Activated naive CD4-positive, alpha-beta T cell treated with anti-CD3 and anti-CD28 coated beads, Interleukin-2, amount 10 ng/mL, durations not matched to agents 7 days and 5 days (primary cell): ENCODE measurements around the gene SAFB2.

Source experiments
- CTCF ChIA-PET: fragments of 350-600 bp; sonication (Branson Sonifier 250); formaldehyde crosslinking; loops from one replicate; lab custom pipeline; 2021; ENCODE audit warnings: antibody characterized with exemption; lab: Charles Lee
- DNase-seq: peaks from one replicate; pipeline ENCODE4 v3.0.0-alpha.2; 2020
- H3K27ac Mint-ChIP-seq: one replicate; pipeline ENCODE4 v1.8.0; 2021; ENCODE audit warnings: mild to moderate bottlenecking, moderate library complexity, mixed read lengths
- H3K27me3 Mint-ChIP-seq: one replicate; pipeline ENCODE4 v1.8.0; 2021; ENCODE audit warnings: mild to moderate bottlenecking, mixed read lengths
- H3K36me3 Mint-ChIP-seq: one replicate; pipeline ENCODE4 v1.8.0; 2021; ENCODE audit warnings: mixed read lengths
- H3K4me1 Mint-ChIP-seq: one replicate; pipeline ENCODE4 v1.8.0; 2021; ENCODE audit warnings: mixed read lengths
- H3K4me3 Mint-ChIP-seq: one replicate; pipeline ENCODE4 v1.8.0; 2021; ENCODE audit warnings: mild to moderate bottlenecking, moderate library complexity, mixed read lengths
- H3K9me3 Mint-ChIP-seq: one replicate; pipeline ENCODE4 v1.8.0; 2021; ENCODE audit warnings: mixed read lengths

The SAFB2 gene

DNA sequence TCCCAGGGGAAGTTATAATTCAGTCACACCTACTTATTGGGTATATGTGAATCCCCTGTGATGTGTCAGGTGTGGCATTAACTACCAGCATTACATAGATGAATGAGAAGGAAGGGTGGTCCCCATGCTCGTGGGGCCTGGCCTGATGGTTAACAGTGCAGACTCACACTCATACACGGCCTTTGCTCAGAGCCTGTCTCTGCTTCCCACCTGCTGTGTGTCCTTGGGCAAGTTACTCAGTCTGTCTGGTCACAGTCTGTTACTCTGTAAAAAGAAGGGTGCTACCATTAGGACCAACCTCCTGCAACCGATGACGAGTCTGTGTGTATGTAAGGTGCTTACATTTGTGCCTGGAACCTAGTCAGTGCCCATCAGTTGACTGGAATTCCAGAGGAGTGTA is 24.1 kb upstream of the SAFB2 start:
- Mint-ChIP-seq H3K27ac (peak overlapping the region; percentile 11), H3K27me3 (no peaks in the 10 kb centered on the region), H3K9me3 (no peaks in the 10 kb centered on the region), H3K4me1 (peaks cover 3% of the 10 kb centered on the region), H3K4me3 (no peak overlapping the region), H3K36me3 (peaks cover 73% of the 10 kb centered on the region)
- CTCF ChIA-PET: no interaction called here
- no peak for DNase-seq

DNA sequence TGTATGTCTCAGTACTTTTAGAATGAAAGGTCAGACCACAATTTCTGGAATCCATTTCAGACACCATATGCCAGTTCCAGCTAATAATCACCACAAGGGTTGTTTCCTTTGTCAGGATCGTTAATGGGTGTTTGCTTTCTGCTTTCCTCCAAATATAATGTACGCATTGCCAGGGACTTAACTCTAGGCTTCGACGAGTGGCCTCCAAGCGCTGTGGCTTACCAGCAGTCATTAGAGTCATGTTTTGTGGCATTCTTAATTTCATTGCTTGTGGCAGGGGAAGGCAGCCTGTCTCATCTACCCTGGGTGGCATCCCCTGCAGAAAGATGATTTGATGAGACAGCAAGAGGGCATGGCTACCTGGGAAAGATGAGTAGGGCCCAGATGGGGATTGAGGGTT is 22.8 kb upstream of the SAFB2 start:
- Mint-ChIP-seq H3K4me3 (no peak overlapping the region), H3K36me3 (peaks cover 73% of the 10 kb centered on the region), H3K27ac (no peak overlapping the region), H3K4me1 (peaks cover 7% of the 10 kb centered on the region), H3K27me3 (no peaks in the 10 kb centered on the region), H3K9me3 (no peaks in the 10 kb centered on the region)
- CTCF ChIA-PET: no interaction called here
- DNase-seq: no peak

DNA sequence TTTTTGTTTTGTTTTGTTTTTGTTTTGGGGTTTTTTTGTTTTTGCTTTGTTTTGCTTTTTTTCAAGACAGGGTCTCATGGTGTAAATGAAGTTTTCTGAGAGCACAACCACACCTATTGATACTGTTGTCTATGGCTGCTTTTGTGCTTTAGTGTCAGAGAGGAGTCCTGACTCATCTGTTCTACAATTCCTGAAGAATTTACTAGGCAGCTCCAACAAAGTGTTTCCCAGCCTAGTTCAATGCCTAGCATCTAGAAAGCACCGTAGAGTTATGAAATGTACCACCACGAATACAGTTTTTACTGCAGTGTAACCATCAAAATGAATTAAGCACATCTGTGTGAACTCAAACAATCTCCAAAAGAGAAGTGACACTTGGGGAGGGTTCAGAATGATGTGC is 21.5 kb upstream of the SAFB2 start:
- Mint-ChIP-seq H3K27ac (no peak overlapping the region), H3K27me3 (no peaks in the 10 kb centered on the region)
- no peak for DNase-seq

DNA sequence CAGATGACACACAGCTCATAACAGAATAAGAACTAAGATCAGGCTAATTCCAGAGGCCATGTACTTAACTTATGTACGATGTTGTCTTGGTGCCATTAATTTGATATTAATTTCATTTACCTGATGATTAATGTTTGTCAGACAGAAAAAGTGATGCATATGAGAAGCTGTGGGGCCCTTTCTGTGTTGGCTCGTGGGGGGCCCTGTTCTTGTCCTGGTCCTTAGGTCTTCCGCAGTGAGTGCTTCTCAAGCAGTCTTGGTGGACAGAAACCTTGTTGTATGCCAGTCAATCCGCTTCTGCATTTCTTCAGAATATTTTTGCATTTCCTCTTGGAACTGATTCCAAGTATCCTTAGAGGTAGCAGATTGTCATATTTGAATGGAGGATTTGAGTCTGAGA is 20.5 kb upstream of the SAFB2 start:
- no peaks in the 10 kb centered on the region for H3K9me3 Mint-ChIP-seq
- CTCF ChIA-PET: no interaction called here
- H3K4me1 Mint-ChIP-seq: peaks cover 7% of the 10 kb centered on the region
- H3K36me3 Mint-ChIP-seq: peaks cover 62% of the 10 kb centered on the region
- H3K4me3 Mint-ChIP-seq: no peak overlapping the region
- H3K27ac Mint-ChIP-seq: no peak overlapping the region
- no peak for DNase-seq
- H3K27me3 Mint-ChIP-seq: no peaks in the 10 kb centered on the region

More for the DNA sequence above, 21.5 kb upstream of the SAFB2 start:
- H3K4me1 Mint-ChIP-seq: peaks cover 7% of the 10 kb centered on the region
- peaks cover 68% of the 10 kb centered on the region for H3K36me3 Mint-ChIP-seq
- no peak overlapping the region for H3K4me3 Mint-ChIP-seq
- CTCF ChIA-PET: no interaction called here
- H3K9me3 Mint-ChIP-seq: no peaks in the 10 kb centered on the region

DNA sequence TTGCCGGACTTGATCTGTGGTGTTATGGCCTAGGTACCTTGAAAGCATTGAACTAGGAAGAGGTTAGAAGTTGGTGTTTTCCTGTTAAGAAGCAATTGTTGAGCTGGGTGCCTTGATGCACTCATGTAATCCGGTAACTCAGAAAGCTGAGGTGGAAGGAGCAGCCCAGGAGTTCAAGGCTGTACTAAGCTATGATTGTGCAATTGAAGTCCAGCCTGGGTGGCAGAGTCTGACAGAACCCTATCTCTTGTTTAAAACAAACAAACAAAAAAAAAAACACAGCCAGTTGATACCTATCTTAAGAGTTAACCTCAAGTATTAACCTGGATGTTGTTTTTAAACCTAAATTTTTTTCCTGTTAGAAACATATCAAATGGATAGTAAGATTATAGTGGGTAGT is 19.6 kb upstream of the SAFB2 start:
- Mint-ChIP-seq H3K4me3 (no peak overlapping the region), H3K27me3 (no peaks in the 10 kb centered on the region), H3K9me3 (no peaks in the 10 kb centered on the region), H3K27ac (no peak overlapping the region), H3K4me1 (peaks cover 12% of the 10 kb centered on the region), H3K36me3 (peaks cover 54% of the 10 kb centered on the region)
- CTCF ChIA-PET: no interaction called here
- DNase-seq: no peak

DNA sequence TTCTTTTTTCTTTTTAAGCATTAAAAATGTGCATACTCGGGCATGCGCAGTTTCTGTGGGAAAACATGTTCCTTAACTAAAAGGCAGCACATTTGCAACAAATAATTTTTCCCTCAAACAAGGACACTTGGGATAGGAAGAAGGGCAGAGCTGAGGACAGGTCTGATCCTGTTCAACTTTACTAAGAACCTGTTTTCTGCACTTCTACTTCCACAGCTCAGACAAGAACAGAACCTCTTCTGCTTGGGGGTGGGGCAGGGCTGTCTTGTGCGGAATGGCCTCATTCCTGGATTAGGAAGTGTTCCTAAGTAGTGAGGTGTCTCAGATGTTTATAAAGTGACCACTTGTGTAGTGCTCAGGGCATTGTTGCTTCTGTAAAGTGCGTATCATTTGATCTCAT is 18.6 kb upstream of the SAFB2 start:
- no peaks in the 10 kb centered on the region for H3K27me3 Mint-ChIP-seq
- no peak overlapping the region for H3K4me3 Mint-ChIP-seq
- DNase-seq: no peak
- H3K27ac Mint-ChIP-seq: no peak overlapping the region
- CTCF ChIA-PET: no interaction called here
- H3K9me3 Mint-ChIP-seq: no peaks in the 10 kb centered on the region
- H3K36me3 Mint-ChIP-seq: peaks cover 44% of the 10 kb centered on the region
- peaks cover 12% of the 10 kb centered on the region for H3K4me1 Mint-ChIP-seq

DNA sequence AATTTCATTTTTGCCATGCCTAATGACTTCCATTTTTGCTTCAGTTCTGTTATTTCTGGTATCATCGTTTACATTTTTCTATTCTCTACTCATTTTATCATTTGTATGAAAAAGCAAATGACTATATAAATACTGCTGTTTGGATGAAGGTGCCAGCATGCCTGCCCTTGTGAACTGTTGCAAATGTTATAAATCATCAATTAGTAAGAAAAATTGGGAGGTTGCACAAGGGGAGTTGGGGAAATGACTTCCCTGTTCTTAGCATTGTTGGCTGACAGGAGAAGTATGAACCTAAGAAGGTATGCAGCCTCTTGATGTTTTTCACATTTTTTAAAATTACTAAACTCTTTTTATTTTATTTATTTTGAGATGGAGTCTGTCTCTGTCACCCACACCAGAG is 15.4 kb upstream of the SAFB2 start:
- H3K4me1 Mint-ChIP-seq: peaks cover 14% of the 10 kb centered on the region
- no peaks in the 10 kb centered on the region for H3K9me3 Mint-ChIP-seq
- DNase-seq: no peak
- peaks cover 26% of the 10 kb centered on the region for H3K36me3 Mint-ChIP-seq
- no peaks in the 10 kb centered on the region for H3K27me3 Mint-ChIP-seq
- H3K4me3 Mint-ChIP-seq: no peak overlapping the region
- no peak overlapping the region for H3K27ac Mint-ChIP-seq
- CTCF ChIA-PET: interaction anchor here (0.6 kb wide), 1 partner anchor 83 kb away, joined by 5 read pairs; no protein-coding TSS in a partner anchor

DNA sequence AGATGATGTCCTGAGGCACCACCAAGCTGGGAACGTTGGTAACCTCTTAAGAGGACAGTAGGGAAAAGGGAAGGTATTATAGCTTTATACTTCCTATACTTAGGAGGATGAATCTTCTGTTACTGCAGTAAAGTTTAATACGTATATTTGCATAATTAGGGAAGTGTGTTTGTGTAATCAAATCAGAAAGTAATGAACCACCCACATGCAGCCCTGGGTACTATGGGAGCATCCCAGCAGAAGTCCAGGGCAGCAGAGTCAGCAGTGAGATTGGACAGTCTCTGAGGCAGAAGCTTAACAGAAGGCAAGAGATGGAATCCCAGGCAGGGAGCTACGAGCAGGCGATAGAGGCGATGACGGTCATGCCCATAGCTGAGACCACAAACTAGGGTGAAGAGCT is 12.9 kb upstream of the SAFB2 start:
- H3K27me3 Mint-ChIP-seq: no peaks in the 10 kb centered on the region
- no peak overlapping the region for H3K4me3 Mint-ChIP-seq

DNA sequence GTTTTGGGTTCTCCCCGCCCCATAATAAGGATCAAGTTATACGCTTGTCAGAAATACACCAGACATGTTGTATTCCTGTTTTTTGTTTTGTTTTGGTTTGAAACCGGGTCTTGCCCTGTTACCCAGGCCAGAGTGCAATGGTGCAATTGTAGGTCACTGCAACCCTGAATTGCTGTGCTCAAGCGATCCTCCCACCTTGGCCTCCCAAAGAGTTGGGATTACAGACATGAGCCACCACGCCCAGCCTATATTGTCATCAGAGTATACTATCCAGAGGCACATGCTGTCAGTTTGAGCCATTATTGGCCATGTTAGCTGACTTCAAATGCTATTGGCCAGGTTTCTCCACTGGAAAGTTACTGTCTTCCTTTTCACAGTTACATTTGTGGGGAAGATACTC is 10.1 kb upstream of the SAFB2 start:
- Mint-ChIP-seq H3K27ac (no peak overlapping the region), H3K36me3 (peaks cover 36% of the 10 kb centered on the region), H3K9me3 (no peaks in the 10 kb centered on the region), H3K27me3 (no peaks in the 10 kb centered on the region), H3K4me3 (no peak overlapping the region), H3K4me1 (peaks cover 38% of the 10 kb centered on the region)
- DNase-seq: no peak
- CTCF ChIA-PET: no interaction called here

More for the DNA sequence above, 12.9 kb upstream of the SAFB2 start:
- peaks cover 19% of the 10 kb centered on the region for H3K36me3 Mint-ChIP-seq
- CTCF ChIA-PET: no interaction called here
- no peak for DNase-seq
- peaks cover 18% of the 10 kb centered on the region for H3K4me1 Mint-ChIP-seq
- no peaks in the 10 kb centered on the region for H3K9me3 Mint-ChIP-seq
- no peak overlapping the region for H3K27ac Mint-ChIP-seq

DNA sequence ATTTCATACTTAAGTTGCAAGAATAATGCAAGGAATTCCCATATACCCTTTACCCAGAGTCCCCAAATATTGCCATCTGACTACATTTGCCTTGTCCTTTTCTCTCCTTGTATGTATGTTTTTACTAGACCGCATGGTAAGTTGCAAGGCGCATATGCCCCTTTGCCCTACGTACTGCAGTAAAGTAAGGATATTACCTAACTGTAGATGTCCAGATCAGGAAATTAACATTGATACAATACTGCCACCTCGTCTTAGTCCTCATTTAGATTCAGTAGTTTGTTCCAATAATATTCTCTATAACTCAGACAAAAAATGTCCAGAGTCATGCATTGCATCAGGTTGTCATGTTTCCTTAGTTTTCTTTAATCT is 9.7 kb upstream of the SAFB2 start:
- Mint-ChIP-seq H3K4me1 (peaks cover 41% of the 10 kb centered on the region), H3K27me3 (no peaks in the 10 kb centered on the region), H3K36me3 (peaks cover 39% of the 10 kb centered on the region), H3K27ac (no peak overlapping the region), H3K4me3 (no peak overlapping the region), H3K9me3 (no peaks in the 10 kb centered on the region)
- DNase-seq: no peak
- CTCF ChIA-PET: no interaction called here

DNA sequence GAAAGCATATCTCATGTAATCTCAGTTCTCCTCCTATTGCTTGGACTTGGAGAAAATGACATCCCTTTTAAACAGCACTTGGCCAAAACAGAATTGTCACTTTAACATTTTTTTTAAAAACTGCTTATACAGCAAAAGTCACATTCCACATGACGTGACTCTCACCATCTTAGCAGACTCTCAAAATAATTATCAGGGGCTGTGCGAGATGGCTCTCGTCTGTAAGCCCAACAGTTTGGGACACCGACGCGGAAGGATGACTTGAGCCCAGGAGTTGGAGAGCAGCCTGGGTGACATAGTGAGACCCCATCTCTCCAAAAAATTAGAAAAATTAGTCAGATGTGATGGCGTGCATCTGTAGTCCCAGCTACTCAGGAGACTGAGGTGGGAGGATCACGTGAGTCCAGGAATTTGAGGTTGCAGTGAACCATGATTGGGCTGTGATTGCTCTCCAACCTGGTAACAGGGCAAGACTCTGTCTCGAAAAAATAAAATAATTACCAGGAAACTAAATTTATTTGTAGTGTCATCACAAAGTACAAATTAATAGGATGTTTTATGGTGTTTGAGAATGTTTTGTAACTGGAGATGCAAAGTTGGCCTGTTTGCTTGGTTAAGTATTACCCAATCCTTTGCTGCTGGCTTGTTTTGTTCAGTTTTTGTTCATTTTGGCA is 9.1 kb upstream of the SAFB2 start:
- Mint-ChIP-seq H3K4me3 (no peak overlapping the region), H3K27me3 (no peaks in the 10 kb centered on the region), H3K27ac (peak overlapping the region; percentile 4), H3K36me3 (peaks cover 40% of the 10 kb centered on the region), H3K4me1 (peaks cover 46% of the 10 kb centered on the region), H3K9me3 (no peaks in the 10 kb centered on the region)
- CTCF ChIA-PET: no interaction called here
- DNase-seq: no peak

DNA sequence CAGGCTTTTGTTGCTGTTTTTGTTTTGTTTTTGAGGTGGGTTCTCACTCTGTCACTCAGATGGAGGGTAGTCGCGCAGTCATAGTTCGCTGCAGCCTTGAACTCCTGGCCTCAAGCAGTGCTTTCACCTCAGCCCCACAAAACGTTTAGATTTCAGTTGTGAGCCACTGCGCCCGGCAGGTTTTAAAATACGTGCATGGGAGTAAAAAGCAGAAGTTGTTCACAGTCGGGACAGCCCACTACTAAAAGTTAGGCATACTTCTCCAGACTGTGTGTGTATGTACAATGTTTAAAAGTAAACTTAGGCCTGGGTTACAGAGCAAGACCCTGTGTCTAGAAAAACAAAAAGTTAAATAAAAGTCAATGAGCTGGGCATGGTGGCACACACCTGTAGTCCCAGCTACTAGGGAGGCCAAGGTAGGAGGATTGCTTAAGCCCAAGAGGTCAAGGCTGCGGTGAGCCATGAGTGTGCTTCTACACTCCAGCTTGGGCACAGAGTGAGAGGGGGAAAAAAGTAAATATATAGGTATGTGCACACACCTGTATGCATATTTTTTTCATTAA is 6.4 kb upstream of the SAFB2 start:
- Mint-ChIP-seq H3K9me3 (no peaks in the 10 kb centered on the region), H3K27me3 (no peaks in the 10 kb centered on the region), H3K4me1 (peaks cover 68% of the 10 kb centered on the region), H3K4me3 (no peak overlapping the region), H3K36me3 (peaks cover 61% of the 10 kb centered on the region), H3K27ac (peak overlapping the region; percentile 52)
- no peak for DNase-seq
- CTCF ChIA-PET: no interaction called here

DNA sequence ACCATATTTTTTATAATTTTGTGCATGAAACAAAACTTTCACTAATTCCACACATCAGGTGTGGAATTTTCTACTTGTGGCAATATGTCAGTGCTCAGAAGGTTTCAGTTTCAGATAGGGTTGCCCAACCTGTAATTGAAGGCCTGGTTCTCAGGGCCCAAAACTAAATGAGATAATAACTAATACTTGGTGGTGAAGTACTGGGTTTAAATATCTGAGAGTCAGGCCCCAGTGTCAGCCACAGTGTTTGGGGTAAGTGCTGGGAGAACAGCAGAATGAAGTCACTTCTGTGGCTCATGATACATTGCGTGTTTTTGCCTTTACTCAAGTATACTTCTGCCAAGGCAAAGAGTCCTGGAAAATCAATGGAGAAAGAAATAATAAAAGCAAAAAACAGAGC is 5.9 kb upstream of the SAFB2 start:
- H3K27ac Mint-ChIP-seq: peak overlapping the region; percentile 31
- no peaks in the 10 kb centered on the region for H3K9me3 Mint-ChIP-seq
- H3K4me1 Mint-ChIP-seq: peaks cover 68% of the 10 kb centered on the region
- no peak overlapping the region for H3K4me3 Mint-ChIP-seq
- DNase-seq: no peak
- peaks cover 65% of the 10 kb centered on the region for H3K36me3 Mint-ChIP-seq
- CTCF ChIA-PET: no interaction called here
- H3K27me3 Mint-ChIP-seq: no peaks in the 10 kb centered on the region

DNA sequence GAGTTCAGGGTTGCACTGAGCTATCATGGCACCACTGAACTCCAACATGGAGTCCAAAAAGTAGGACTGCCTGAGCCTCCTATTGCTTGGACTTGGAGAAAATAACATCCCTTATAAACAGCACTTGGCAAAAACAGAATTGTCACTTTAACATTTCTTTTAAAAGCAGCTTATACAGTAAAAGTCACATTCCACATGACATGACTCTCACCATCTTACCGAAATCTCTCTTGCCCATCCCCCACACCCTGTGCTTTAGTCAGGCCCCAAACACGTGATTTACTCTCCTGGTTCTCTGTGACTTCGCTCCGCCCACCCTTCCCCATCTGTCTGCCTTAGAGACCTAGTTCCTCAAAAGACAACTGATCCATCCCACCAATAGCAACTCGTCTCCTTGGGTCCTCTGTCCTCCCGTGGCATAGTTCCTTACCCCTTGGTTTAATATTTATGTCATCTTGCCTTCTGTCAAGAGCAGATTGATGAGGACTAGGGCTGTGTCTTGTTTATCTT is 4.9 kb upstream of the SAFB2 start:
- DNase-seq: peak; percentile 36
- Mint-ChIP-seq H3K27me3 (no peaks in the 10 kb centered on the region), H3K4me3 (no peak overlapping the region), H3K9me3 (no peaks in the 10 kb centered on the region), H3K4me1 (peaks cover 65% of the 10 kb centered on the region), H3K27ac (peak overlapping the region; percentile 31), H3K36me3 (peaks cover 69% of the 10 kb centered on the region)
- CTCF ChIA-PET: interaction anchor here (1.5 kb wide), 1 partner anchor 62 kb away, joined by 4 read pairs; the partner anchor contains the start of gene RPL36

DNA sequence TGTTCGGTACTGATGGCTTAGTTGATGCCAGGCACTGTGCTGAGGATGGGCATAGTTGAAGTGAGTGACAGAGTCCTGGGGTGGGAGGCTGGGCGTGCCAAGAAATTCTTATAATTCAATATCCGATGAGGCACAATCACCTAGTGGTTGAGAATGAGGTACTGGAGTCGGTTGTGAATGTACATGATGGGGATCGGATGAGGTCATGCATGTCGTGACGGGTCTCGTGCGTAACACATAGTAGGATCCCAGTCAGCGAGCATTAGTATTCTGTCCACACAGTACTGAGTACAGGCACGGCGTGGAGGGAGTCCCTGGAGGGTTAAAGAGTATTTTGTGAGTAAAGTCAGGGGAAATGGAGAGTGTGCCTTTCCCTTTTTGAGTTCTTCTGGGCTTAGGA is 3.1 kb upstream of the SAFB2 start:
- Mint-ChIP-seq H3K27me3 (no peaks in the 10 kb centered on the region), H3K9me3 (no peaks in the 10 kb centered on the region), H3K4me3 (peak overlapping the region; percentile 100), H3K36me3 (peaks cover 73% of the 10 kb centered on the region), H3K4me1 (peaks cover 68% of the 10 kb centered on the region), H3K27ac (no peak overlapping the region)
- DNase-seq: no peak
- CTCF ChIA-PET: no interaction called here
